Hepatocyte (in vitro differentiated cells): ENCODE data around the gene MACROD2.

ENCODE experiments used
- EZH2phosphoT487 ChIP-seq: fragments of 200-600 bp; sonication (generic); IDR thresholded peaks from one replicate; pipeline ENCODE4 v1.6.1; 2018; ENCODE audit warnings: antibody characterized with exemption, mild to moderate bottlenecking, low read depth, moderate library complexity; ENCODE audit not compliant: unreplicated experiment, severe bottlenecking
- TF ChIP-seq, protein P1 (sequence below): fragments of 200-600 bp; sonication (generic); IDR thresholded peaks from 2 replicates; pipeline ENCODE4 v1.5.1; 2016; ENCODE audit warnings: antibody characterized with exemption, mild to moderate bottlenecking; ENCODE audit not compliant: poor library complexity

- TF ChIP-seq, protein P1, sequence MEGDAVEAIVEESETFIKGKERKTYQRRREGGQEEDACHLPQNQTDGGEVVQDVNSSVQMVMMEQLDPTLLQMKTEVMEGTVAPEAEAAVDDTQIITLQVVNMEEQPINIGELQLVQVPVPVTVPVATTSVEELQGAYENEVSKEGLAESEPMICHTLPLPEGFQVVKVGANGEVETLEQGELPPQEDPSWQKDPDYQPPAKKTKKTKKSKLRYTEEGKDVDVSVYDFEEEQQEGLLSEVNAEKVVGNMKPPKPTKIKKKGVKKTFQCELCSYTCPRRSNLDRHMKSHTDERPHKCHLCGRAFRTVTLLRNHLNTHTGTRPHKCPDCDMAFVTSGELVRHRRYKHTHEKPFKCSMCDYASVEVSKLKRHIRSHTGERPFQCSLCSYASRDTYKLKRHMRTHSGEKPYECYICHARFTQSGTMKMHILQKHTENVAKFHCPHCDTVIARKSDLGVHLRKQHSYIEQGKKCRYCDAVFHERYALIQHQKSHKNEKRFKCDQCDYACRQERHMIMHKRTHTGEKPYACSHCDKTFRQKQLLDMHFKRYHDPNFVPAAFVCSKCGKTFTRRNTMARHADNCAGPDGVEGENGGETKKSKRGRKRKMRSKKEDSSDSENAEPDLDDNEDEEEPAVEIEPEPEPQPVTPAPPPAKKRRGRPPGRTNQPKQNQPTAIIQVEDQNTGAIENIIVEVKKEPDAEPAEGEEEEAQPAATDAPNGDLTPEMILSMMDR = no peak
- TF ChIP-seq EZH2phosphoT487 = no peak
Observed at GRCh38 chr20:14012671-14013070, 17.4 kb downstream of the MACROD2 start.
